Endothelial cell of umbilical vein (primary cell): ENCODE data around the gene CACNA1A. TPM values are rescaled to one million over a fixed set of nuclear protein-coding genes. Genes with fewer than 3 reads are reported as not detected.

Experiments
- BruUV-seq: library from RNA; stranded (reverse); fragments of 400-500 nt; replicated peaks from 2 replicates; lab custom pipeline; 2021; lab: Mats Ljungman, UMichigan
- CTCF ChIA-PET: fragments of 300-600, 350-600 bp; sonication (Branson Sonifier 250); formaldehyde crosslinking; loops from one replicate; lab custom pipeline; 2021; ENCODE audit warnings: antibody characterized with exemption, inconsistent platforms; lab: Charles Lee
- POLR2A ChIA-PET: fragments of 300-600, 350-600 bp; sonication (Branson Sonifier 250); formaldehyde crosslinking; loops from one replicate; lab custom pipeline; 2021; ENCODE audit warnings: antibody characterized with exemption, inconsistent platforms; lab: Charles Lee
- DNase-seq: peaks from one replicate; pipeline ENCODE4 v3.0.0-alpha.2; 2011; ENCODE audit warnings: low read depth, low spot score
- FAIRE-seq: peaks from 2 replicates; lab custom pipeline; 2011; peaks lifted over from hg19 to GRCh38; lab: Jason Lieb, UNC
- H2AFZ ChIP-seq: 2 replicates; pipeline ENCODE4 v1.6.0; 2012; ENCODE audit warnings: low read depth, low read length, control low read depth, inconsistent platforms
- H3K27ac ChIP-seq: 2 replicates; pipeline ENCODE4 v1.5.1; 2011; ENCODE audit warnings: low read depth, mild to moderate bottlenecking, control low read depth, low read length, moderate library complexity; ENCODE audit not compliant: insufficient read depth
- H3K27me3 ChIP-seq, 2 experiments: 2 replicates each; pipeline versions ENCODE4 v1.6.0 to v1.6.1; 2011; ENCODE audit warnings: low read length in 2 of 2, mixed read lengths in 1 of 2; ENCODE audit not compliant: control insufficient read depth in 2 of 2, insufficient read depth in 2 of 2
- H3K36me3 ChIP-seq, 2 experiments: 2 replicates in 1 of 2; 3 replicates in 1 of 2; pipeline ENCODE4 v1.5.1; 2011; ENCODE audit warnings: low read length in 2 of 2, mild to moderate bottlenecking in 1 of 2, moderate library complexity in 1 of 2; ENCODE audit not compliant: control insufficient read depth in 2 of 2, insufficient read depth in 2 of 2; ENCODE audit errors: extremely low read depth in 1 of 2
- H3K4me1 ChIP-seq: 3 replicates; pipeline ENCODE4 v1.5.1; 2011; ENCODE audit warnings: mild to moderate bottlenecking, low read length; ENCODE audit not compliant: control insufficient read depth, insufficient read depth; ENCODE audit errors: extremely low read depth
- H3K4me2 ChIP-seq: 2 replicates; pipeline ENCODE4 v1.6.1; 2011; ENCODE audit warnings: low read length, control low read depth, mixed read lengths; ENCODE audit not compliant: insufficient read depth
- H3K4me3 ChIP-seq, 3 experiments: fragments of 200-600 bp in 1 of 3; sonication (generic), shearing (Covaris generic) in 1 of 3; replicated peaks in 1 of 3; 2 replicates each; pipeline ENCODE4 v1.5.1; 2011 to 2016; ENCODE audit warnings: control low read depth in 3 of 3, low read length in 3 of 3, mild to moderate bottlenecking in 2 of 3, inconsistent platforms in 1 of 3, low read depth in 1 of 3, moderate library complexity in 1 of 3; ENCODE audit not compliant: insufficient read depth in 1 of 3
- H3K79me2 ChIP-seq: 2 replicates; pipeline ENCODE4 v1.6.0; 2012; ENCODE audit warnings: low read length, inconsistent platforms; ENCODE audit not compliant: control insufficient read depth, insufficient read depth
- H3K9ac ChIP-seq: replicated peaks from 2 replicates; pipeline ENCODE3; 2011; ENCODE audit warnings: low read length, control low read depth; ENCODE audit not compliant: insufficient read depth; ENCODE audit errors: extremely low read depth
- H3K9me1 ChIP-seq: replicated peaks from 3 replicates; pipeline ENCODE4 v1.6.0; 2011; ENCODE audit warnings: mild to moderate bottlenecking, low read length; ENCODE audit not compliant: control insufficient read depth, insufficient read depth; ENCODE audit errors: extremely low read depth
- H3K9me3 ChIP-seq: replicated peaks from 2 replicates; pipeline ENCODE4 v1.5.1; 2012; ENCODE audit warnings: low read length, inconsistent platforms; ENCODE audit not compliant: control insufficient read depth, insufficient read depth
- H4K20me1 ChIP-seq: replicated peaks from 2 replicates; pipeline ENCODE3; 2011; ENCODE audit warnings: mild to moderate bottlenecking, low read length; ENCODE audit not compliant: control insufficient read depth, insufficient read depth; ENCODE audit errors: extremely low read depth
- FOS ChIP-seq: IDR thresholded peaks from 2 replicates; pipeline ENCODE4 v1.6.1; 2011; ENCODE audit warnings: mild to moderate bottlenecking, low read length, moderate library complexity, borderline replicate concordance; ENCODE audit not compliant: insufficient read depth
- JUN ChIP-seq: IDR thresholded peaks from 2 replicates; pipeline ENCODE4 v1.6.1; 2011; ENCODE audit warnings: borderline replicate concordance, low read depth; ENCODE audit not compliant: insufficient read length, insufficient read depth
- MYC ChIP-seq: IDR thresholded peaks from one replicate; pipeline ENCODE4 v1.6.1; 2011; ENCODE audit warnings: mild to moderate bottlenecking, low read depth, low read length
- POLR2AphosphoS5 ChIP-seq: IDR thresholded peaks from 2 replicates; pipeline ENCODE4 v1.6.1; 2012; ENCODE audit warnings: low read depth, mild to moderate bottlenecking, control low read depth, low read length, moderate library complexity; ENCODE audit not compliant: insufficient read depth
- dilution Hi-C: fragments of 300-500 bp; cut with MboI; formaldehyde crosslinking; loops from one replicate; pipeline ENCODE4 v1.15.0; 2019; ENCODE audit warnings: low sequenced_read_pairs; ENCODE audit not compliant: extremely low pct_ligation_motif_present
- intact Hi-C: fragments of 100-400 bp; cut with micrococcal nuclease; formaldehyde crosslinking; loops from one replicate; pipeline ENCODE4 v1.10.0; 2022
- polyA plus RNA-seq, 4 experiments: library from polyadenylated mRNA; depleted of rRNA in 3 of 4; stranded (reverse) in 3 of 4; unstranded in 1 of 4; fragments of >200 nt; gene quantifications; 2 replicates each; pipeline versions ENCODE4 v1.2.1 to v1.2.3, GENCODE V29; 2011 to 2012; ENCODE audit warnings: missing spikeins in 1 of 4
- total RNA-seq: library from RNA; stranded (reverse); gene quantifications from 2 replicates; pipeline ENCODE4 v1.2.3, GENCODE V29; 2021
- TF ChIP-seq, protein P1 (sequence below): IDR thresholded peaks from 2 replicates; pipeline ENCODE4 v1.6.1; 2011; ENCODE audit not compliant: insufficient read depth, insufficient read length
- TF ChIP-seq, protein P2 (sequence below), 2 donors: IDR thresholded peaks; 1 replicate in 1 of 2; 2 replicates in 1 of 2; pipeline ENCODE4 v1.5.1; 2011; ENCODE audit warnings: low read length in 2 of 2, mild to moderate bottlenecking in 2 of 2, moderate library complexity in 2 of 2, control low read depth in 1 of 2, inconsistent platforms in 1 of 2, low read depth in 1 of 2; ENCODE audit not compliant: insufficient read depth in 1 of 2; ENCODE audit errors: extremely low read depth in 1 of 2

The CACNA1A gene
- total and polyA plus RNA-seq, 2 donors (not counting 3 experiments of a cell fraction or from before 2014, with no cell fraction given), result 0.17 to 0.38 TPM

DNA sequence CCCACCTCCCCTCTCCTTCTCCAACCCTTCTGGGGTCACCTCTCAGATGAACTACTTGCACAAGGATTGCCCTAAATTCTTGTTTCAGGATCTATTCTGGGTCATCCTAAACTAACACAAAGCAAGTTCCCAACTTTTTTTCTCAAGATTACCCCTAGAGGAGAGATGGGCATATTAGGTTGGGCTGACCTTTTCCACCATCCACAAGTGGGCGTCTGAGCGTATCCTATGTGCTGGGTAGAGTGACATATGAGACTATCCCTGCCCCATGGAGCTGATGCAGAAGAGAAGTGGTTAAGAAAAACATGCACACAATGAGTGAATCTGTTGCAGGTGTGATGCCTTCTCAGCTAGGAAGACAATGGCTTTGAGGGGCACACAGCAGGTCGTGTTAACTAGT, 132.7 kb downstream of the CACNA1A start:
- TF ChIP-seq JUN, result no peak
- TF ChIP-seq, protein P1, sequence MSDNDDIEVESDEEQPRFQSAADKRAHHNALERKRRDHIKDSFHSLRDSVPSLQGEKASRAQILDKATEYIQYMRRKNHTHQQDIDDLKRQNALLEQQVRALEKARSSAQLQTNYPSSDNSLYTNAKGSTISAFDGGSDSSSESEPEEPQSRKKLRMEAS, result no peak
- TF ChIP-seq POLR2AphosphoS5, result no peak
- no peak for TF ChIP-seq MYC
- no peak for TF ChIP-seq FOS
- TF ChIP-seq, protein P2, sequence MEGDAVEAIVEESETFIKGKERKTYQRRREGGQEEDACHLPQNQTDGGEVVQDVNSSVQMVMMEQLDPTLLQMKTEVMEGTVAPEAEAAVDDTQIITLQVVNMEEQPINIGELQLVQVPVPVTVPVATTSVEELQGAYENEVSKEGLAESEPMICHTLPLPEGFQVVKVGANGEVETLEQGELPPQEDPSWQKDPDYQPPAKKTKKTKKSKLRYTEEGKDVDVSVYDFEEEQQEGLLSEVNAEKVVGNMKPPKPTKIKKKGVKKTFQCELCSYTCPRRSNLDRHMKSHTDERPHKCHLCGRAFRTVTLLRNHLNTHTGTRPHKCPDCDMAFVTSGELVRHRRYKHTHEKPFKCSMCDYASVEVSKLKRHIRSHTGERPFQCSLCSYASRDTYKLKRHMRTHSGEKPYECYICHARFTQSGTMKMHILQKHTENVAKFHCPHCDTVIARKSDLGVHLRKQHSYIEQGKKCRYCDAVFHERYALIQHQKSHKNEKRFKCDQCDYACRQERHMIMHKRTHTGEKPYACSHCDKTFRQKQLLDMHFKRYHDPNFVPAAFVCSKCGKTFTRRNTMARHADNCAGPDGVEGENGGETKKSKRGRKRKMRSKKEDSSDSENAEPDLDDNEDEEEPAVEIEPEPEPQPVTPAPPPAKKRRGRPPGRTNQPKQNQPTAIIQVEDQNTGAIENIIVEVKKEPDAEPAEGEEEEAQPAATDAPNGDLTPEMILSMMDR (IDR thresholded peaks at IDR 0.05; ENCODE audit: extremely low read depth in 1 of 2, insufficient read depth in 1 of 2, low read depth in 1 of 2, low read length in 2 of 2), result no peak
- FAIRE-seq (no peak), DNase-seq (no peak)
- no peaks in the 10 kb centered on the region for H4K20me1 ChIP-seq
- H3K4me3 ChIP-seq, result no peak overlapping the region
- no peaks in the 10 kb centered on the region for H3K36me3 ChIP-seq
- H3K27ac ChIP-seq, result no peak overlapping the region
- dilution Hi-C loops, result no loop called here
- no TSS peak for BruUV-seq
- ChIA-PET CTCF (interaction anchor here (0.6 to 1.3 kb wide), 3 partner anchors 16 to 96 kb away, joined by 3 read pairs; no protein-coding TSS in a partner anchor), POLR2A (no interaction called here)
- H3K27me3 ChIP-seq, result no peaks in the 10 kb centered on the region
- no peak overlapping the region for H3K4me2 ChIP-seq
- no peaks in the 10 kb centered on the region for H3K9me3 ChIP-seq
- H3K9me1 ChIP-seq, result no peaks in the 10 kb centered on the region
- H2AFZ ChIP-seq, result no peak overlapping the region
- H3K79me2 ChIP-seq, result no peaks in the 10 kb centered on the region
- no peak overlapping the region for H3K9ac ChIP-seq
- intact Hi-C loops, result no loop called here
- H3K4me1 ChIP-seq, result no peaks in the 10 kb centered on the region
